H9 (cell line): ENCODE measurements around the gene SLC30A9. TPM values are rescaled to one million over a fixed set of nuclear protein-coding genes. Genes with fewer than 3 reads are reported as not detected.

Experiments used
- DNase-seq: peaks from one replicate; pipeline ENCODE4 v3.0.0-alpha.2; 2017
- H2AFZ ChIP-seq: one replicate; pipeline ENCODE4 v1.6.1; 2013; ENCODE audit warnings: mild to moderate bottlenecking, low read length, control low read depth, moderate library complexity
- H2AK5ac ChIP-seq: 2 replicates; pipeline ENCODE4 v1.6.1; 2013; ENCODE audit warnings: low read length, control low read depth, mixed read lengths; ENCODE audit not compliant: insufficient read length
- H2BK120ac ChIP-seq: one replicate; pipeline ENCODE4 v1.6.1; 2013; ENCODE audit warnings: low read depth, mild to moderate bottlenecking, low read length, control low read depth, inconsistent platforms; ENCODE audit not compliant: poor library complexity, severe bottlenecking
- H2BK12ac ChIP-seq: 2 replicates; pipeline ENCODE4 v1.6.1; 2013; ENCODE audit warnings: low read length, control low read depth, mixed read lengths, low read depth; ENCODE audit not compliant: insufficient read length
- H2BK15ac ChIP-seq: 2 replicates; pipeline ENCODE4 v1.6.1; 2013; ENCODE audit warnings: low read depth, low read length, control low read depth
- H2BK20ac ChIP-seq: one replicate; pipeline ENCODE4 v1.6.1; 2013; ENCODE audit warnings: low read depth, mild to moderate bottlenecking, low read length, control low read depth, inconsistent platforms; ENCODE audit not compliant: poor library complexity, severe bottlenecking
- H2BK5ac ChIP-seq: 2 replicates; pipeline ENCODE4 v1.6.1; 2013; ENCODE audit warnings: low read length, control low read depth, mixed read lengths; ENCODE audit not compliant: insufficient read length
- H3K14ac ChIP-seq: 2 replicates; pipeline ENCODE4 v1.6.1; 2013; ENCODE audit warnings: low read length, control low read depth; ENCODE audit not compliant: insufficient read depth
- H3K18ac ChIP-seq: 2 replicates; pipeline ENCODE4 v1.6.1; 2013; ENCODE audit warnings: low read depth, mild to moderate bottlenecking, mixed read lengths, low read length, control low read depth; ENCODE audit not compliant: insufficient read length
- H3K23ac ChIP-seq: 2 replicates; pipeline ENCODE4 v1.6.1; 2013; ENCODE audit warnings: low read length, control low read depth, mixed read lengths, low read depth; ENCODE audit not compliant: insufficient read length
- H3K23me2 ChIP-seq: 2 replicates; pipeline ENCODE4 v1.6.1; 2013; ENCODE audit warnings: low read depth, mild to moderate bottlenecking, mixed read lengths, low read length, control low read depth; ENCODE audit not compliant: insufficient read length, poor library complexity, severe bottlenecking
- H3K27ac ChIP-seq: 2 replicates; pipeline ENCODE4 v1.5.1; 2013; ENCODE audit warnings: low read length, control low read depth, mixed read lengths, low read depth; ENCODE audit not compliant: insufficient read length
- H3K27me3 ChIP-seq: 2 replicates; pipeline ENCODE4 v1.6.1; 2013; ENCODE audit warnings: low read length, control low read depth, inconsistent platforms; ENCODE audit not compliant: insufficient read depth
- H3K4ac ChIP-seq: 2 replicates; pipeline ENCODE4 v1.6.1; 2013; ENCODE audit warnings: low read depth, mild to moderate bottlenecking, control low read depth, inconsistent platforms, low read length, moderate library complexity
- H3K4me1 ChIP-seq: 2 replicates; pipeline ENCODE4 v1.6.1; 2013; ENCODE audit warnings: low read length, control low read depth, inconsistent platforms; ENCODE audit not compliant: insufficient read depth
- H3K4me2 ChIP-seq: 2 replicates; pipeline ENCODE4 v1.6.1; 2013; ENCODE audit warnings: low read length, control low read depth, mixed read lengths; ENCODE audit not compliant: insufficient read length, insufficient read depth
- H3K56ac ChIP-seq: 2 replicates; pipeline ENCODE4 v1.6.1; 2013; ENCODE audit warnings: low read depth, mild to moderate bottlenecking, mixed read lengths, low read length, control low read depth; ENCODE audit not compliant: insufficient read length
- H3K79me1 ChIP-seq: 2 replicates; pipeline ENCODE4 v1.6.1; 2013; ENCODE audit warnings: low read depth, mild to moderate bottlenecking, moderate library complexity, low read length, control low read depth, inconsistent platforms; ENCODE audit not compliant: insufficient read depth, poor library complexity, severe bottlenecking
- H3K79me2 ChIP-seq: 2 replicates; pipeline ENCODE4 v1.6.1; 2013; ENCODE audit warnings: low read length, control low read depth, inconsistent platforms; ENCODE audit not compliant: insufficient read depth
- H3K9ac ChIP-seq: 2 replicates; pipeline ENCODE4 v1.6.1; 2013; ENCODE audit warnings: low read length, control low read depth, mixed read lengths; ENCODE audit not compliant: insufficient read length; ENCODE audit errors: extremely low read depth
- H3K9me3 ChIP-seq: one replicate; pipeline ENCODE4 v1.6.1; 2013; ENCODE audit warnings: low read depth, low read length, inconsistent platforms; ENCODE audit not compliant: control insufficient read depth
- H3T11ph ChIP-seq: one replicate; pipeline ENCODE4 v1.6.1; 2013; ENCODE audit warnings: mild to moderate bottlenecking, low read length, control low read depth, inconsistent platforms
- H4K20me1 ChIP-seq: one replicate; pipeline ENCODE4 v1.6.1; 2013; ENCODE audit not compliant: control insufficient read depth, insufficient read length, insufficient read depth
- H4K5ac ChIP-seq: 2 replicates; pipeline ENCODE4 v1.6.1; 2013; ENCODE audit warnings: low read depth, mild to moderate bottlenecking, mixed read lengths, low read length, control low read depth; ENCODE audit not compliant: insufficient read length
- H4K8ac ChIP-seq: replicated peaks from 2 replicates; pipeline ENCODE4 v1.6.1; 2013; ENCODE audit warnings: low read length, control low read depth, mixed read lengths, low read depth; ENCODE audit not compliant: insufficient read length
- H4K91ac ChIP-seq: 2 replicates; pipeline ENCODE4 v1.6.1; 2013; ENCODE audit warnings: low read depth, mild to moderate bottlenecking, moderate library complexity, mixed read lengths, low read length, control low read depth; ENCODE audit not compliant: insufficient read length
- H3K27ac Mint-ChIP-seq, 3 experiments: 2 replicates in 2 of 3; 3 replicates in 1 of 3; pipeline ENCODE4 v1.8.0; 2020 to 2021; ENCODE audit warnings: mixed read lengths in 3 of 3, mild to moderate bottlenecking in 1 of 3, moderate library complexity in 1 of 3
- H3K27me3 Mint-ChIP-seq: 2 replicates; pipeline ENCODE4 v1.8.0; 2021; ENCODE audit warnings: low read depth, mild to moderate bottlenecking, moderate library complexity, mixed read lengths
- H3K36me3 Mint-ChIP-seq, 3 experiments: 2 replicates in 2 of 3; 3 replicates in 1 of 3; pipeline ENCODE4 v1.8.0; 2020 to 2021; ENCODE audit warnings: low read depth in 3 of 3, mixed read lengths in 3 of 3; ENCODE audit not compliant: insufficient read depth in 1 of 3
- H3K4me1 Mint-ChIP-seq, 2 experiments: 2 replicates each; pipeline ENCODE4 v1.8.0; 2020; ENCODE audit warnings: mixed read lengths in 2 of 2
- H3K4me3 Mint-ChIP-seq, 2 experiments: 2 replicates in 1 of 2; 3 replicates in 1 of 2; pipeline ENCODE4 v1.8.0; 2020 to 2021; ENCODE audit warnings: mild to moderate bottlenecking in 2 of 2, mixed read lengths in 2 of 2, moderate library complexity in 1 of 2
- H3K9me3 Mint-ChIP-seq, 2 experiments: 2 replicates in 1 of 2; 3 replicates in 1 of 2; pipeline ENCODE4 v1.8.0; 2020; ENCODE audit warnings: mild to moderate bottlenecking in 2 of 2, mixed read lengths in 2 of 2, moderate library complexity in 1 of 2
- WGBS: extraction: QIAGEN DNeasy Blood & Tissue Kit; methylation state at CpG from one replicate; pipeline ENCODE4 v1.1.7; 2013; ENCODE audit warnings: missing lambda C conversion rate, low lambda C conversion rate, mixed read lengths; ENCODE audit not compliant: insufficient read length; ENCODE audit errors: extremely low coverage; 5-methylcytosine and 5-hydroxymethylcytosine counted together
- total RNA-seq: library from RNA; stranded (reverse); gene quantifications from 2 replicates; pipeline ENCODE4 v1.2.1, GENCODE V29; 2021
- TF ChIP-seq, protein P1 (sequence below): fragments of 200-600 bp; sonication (generic); conservative IDR thresholded peaks from 3 replicates; pipeline ENCODE4 v1.8.0; 2021; ENCODE audit warnings: antibody characterized with exemption, mild to moderate bottlenecking

The SLC30A9 gene
- total RNA-seq, 1 experiment from 2014 or later = 70.8 TPM

- H3K27ac ChIP-seq = no peak overlapping the region
- H3K56ac ChIP-seq = no peak overlapping the region
- TF ChIP-seq, protein P1, sequence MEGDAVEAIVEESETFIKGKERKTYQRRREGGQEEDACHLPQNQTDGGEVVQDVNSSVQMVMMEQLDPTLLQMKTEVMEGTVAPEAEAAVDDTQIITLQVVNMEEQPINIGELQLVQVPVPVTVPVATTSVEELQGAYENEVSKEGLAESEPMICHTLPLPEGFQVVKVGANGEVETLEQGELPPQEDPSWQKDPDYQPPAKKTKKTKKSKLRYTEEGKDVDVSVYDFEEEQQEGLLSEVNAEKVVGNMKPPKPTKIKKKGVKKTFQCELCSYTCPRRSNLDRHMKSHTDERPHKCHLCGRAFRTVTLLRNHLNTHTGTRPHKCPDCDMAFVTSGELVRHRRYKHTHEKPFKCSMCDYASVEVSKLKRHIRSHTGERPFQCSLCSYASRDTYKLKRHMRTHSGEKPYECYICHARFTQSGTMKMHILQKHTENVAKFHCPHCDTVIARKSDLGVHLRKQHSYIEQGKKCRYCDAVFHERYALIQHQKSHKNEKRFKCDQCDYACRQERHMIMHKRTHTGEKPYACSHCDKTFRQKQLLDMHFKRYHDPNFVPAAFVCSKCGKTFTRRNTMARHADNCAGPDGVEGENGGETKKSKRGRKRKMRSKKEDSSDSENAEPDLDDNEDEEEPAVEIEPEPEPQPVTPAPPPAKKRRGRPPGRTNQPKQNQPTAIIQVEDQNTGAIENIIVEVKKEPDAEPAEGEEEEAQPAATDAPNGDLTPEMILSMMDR = no peak
- Mint-ChIP-seq H3K27me3 (peaks cover 4% of the 10 kb centered on the region), H3K4me1 (peaks cover 8 to 10% of the 10 kb centered on the region in 2 experiments), H3K36me3 (peaks cover 5% of the 10 kb centered on the region in 3 experiments; a peak in 5 of 7 replicates), H3K9me3 (peaks cover 5 to 6% of the 10 kb centered on the region in 2 experiments; a peak in 3 of 5 replicates), H3K4me3 (no peak overlapping the region), H3K27ac (no peak overlapping the region)
- no peak for DNase-seq
- no peak overlapping the region for H3K9ac ChIP-seq
- no peak overlapping the region for H2BK15ac ChIP-seq
- no peak overlapping the region for H4K5ac ChIP-seq
- no peaks in the 10 kb centered on the region for H3K79me1 ChIP-seq
- H3K27me3 ChIP-seq = no peaks in the 10 kb centered on the region
- H2AFZ ChIP-seq = no peak overlapping the region
- H3K79me2 ChIP-seq = no peaks in the 10 kb centered on the region
- no peak overlapping the region for H2BK20ac ChIP-seq
- no peak overlapping the region for H4K91ac ChIP-seq
- H3K18ac ChIP-seq = no peak overlapping the region
- H2BK12ac ChIP-seq = no peak overlapping the region
- H3K23me2 ChIP-seq = no peaks in the 10 kb centered on the region
- H3T11ph ChIP-seq = no peak overlapping the region
- no peak overlapping the region for H2AK5ac ChIP-seq
- no peak overlapping the region for H3K23ac ChIP-seq
- no peak overlapping the region for H2BK5ac ChIP-seq
- H3K4ac ChIP-seq = no peak overlapping the region
- no peak overlapping the region for H4K8ac ChIP-seq
- no peaks in the 10 kb centered on the region for H3K9me3 ChIP-seq
- no peak overlapping the region for H3K14ac ChIP-seq
- no peak overlapping the region for H3K4me2 ChIP-seq
- H3K4me1 ChIP-seq = no peaks in the 10 kb centered on the region
- H2BK120ac ChIP-seq = no peak overlapping the region
- H4K20me1 ChIP-seq = no peaks in the 10 kb centered on the region
- no CpG with 5 or more reads among the region's 1 CpG for WGBS
Measured at GRCh38 chr4:41976775-41977516, 13.4 kb upstream of the SLC30A9 start.
